GM18858 (cell line): ENCODE data around the gene IL21R.
"Not testable (repeated sequence)": the region's sequence is repeated elsewhere in the genome, so short reads cannot be mapped to it uniquely, and the experiment has no call there.

Experiments
- ATAC-seq: cut with Tn5 transposase; IDR thresholded peaks from one replicate; pipeline ENCODE4 v1.9.1; 2021; ENCODE audit not compliant: unreplicated experiment

The IL21R gene

DNA sequence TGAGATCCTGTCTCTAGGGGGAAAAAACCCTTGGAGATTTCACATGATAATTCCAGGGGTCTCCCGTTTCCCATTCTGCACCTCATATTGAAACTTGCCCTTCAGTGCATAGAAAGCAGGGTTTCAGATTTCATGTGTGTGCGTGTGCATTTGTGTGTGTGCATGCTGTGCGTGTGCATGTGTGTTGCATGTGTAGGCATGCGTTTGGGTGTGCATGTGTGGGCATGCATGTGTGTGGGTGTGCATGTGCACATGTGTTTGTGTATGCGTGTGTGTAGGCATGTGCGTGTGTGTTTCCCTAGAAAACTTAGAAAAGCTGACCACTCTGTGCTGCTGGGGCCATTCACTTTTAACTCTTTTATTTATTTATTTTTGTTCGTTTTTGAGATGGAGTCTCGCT, 40.0 kb downstream of the IL21R start:
- no peak for ATAC-seq

DNA sequence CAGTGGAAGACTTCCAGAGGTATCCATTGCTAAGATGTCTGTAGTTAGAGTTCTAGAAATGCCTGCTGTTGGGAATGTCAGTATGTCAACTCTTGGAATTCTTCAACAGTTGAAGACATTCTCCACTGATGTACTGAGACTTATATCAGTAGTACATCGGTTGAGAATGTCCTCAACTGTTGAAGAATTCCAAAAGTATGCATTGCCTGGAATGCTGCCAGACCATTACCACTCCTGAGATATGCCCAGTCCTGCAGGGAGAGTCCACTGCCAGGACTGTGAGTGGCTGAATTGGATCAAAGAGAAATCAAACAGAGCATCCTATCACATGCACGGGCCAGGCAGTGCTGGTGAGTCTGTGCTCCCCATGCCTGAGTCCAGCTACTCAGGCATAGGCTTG, 42.0 kb downstream of the IL21R start:
- ATAC-seq = no peak

DNA sequence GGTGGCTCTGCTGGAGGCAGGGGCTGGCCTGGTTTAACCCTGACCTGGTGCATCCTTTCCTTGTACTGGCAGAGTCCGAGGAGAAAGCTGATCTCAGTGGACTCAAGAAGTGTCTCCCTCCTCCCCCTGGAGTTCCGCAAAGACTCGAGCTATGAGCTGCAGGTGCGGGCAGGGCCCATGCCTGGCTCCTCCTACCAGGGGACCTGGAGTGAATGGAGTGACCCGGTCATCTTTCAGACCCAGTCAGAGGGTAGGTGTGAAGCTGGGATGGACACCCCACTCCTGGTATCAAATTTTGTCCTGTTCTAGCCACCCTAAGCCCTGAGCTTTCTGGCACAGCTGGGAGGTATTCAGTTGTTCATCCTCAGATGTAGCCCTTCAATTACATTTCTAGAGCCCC, 42.5 kb downstream of the IL21R start:
- no peak for ATAC-seq

DNA sequence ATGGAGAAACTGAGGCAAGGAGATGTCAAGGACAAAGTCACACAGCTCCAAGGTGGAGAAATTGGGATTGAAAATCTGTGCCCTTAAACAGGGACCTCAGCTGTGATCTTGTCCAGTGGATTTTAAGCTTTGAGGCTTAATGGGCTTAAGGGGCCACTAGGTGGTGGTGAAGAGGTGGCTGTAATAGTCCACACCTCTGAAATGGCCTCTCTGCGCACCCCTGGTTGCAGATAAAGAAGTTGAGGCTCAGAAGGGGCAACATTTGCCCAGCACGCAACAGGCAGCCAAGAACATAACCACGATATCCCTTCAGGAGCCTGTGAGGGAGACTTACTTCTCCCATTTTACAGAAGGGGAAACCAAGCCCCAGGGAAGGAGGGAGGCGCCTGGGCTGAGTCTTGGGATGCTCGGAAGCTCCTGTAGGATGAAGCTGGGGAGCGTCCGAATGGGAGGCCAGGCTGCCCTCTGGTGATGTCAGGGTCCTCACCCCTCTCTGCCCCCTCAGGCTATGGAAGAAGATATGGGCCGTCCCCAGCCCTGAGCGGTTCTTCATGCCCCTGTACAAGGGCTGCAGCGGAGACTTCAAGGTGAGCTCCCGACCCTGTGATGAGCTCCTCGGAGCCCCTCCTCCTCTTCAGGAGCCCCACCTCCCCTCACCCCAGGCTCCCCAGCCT, 43.7 kb downstream of the IL21R start:
- no peak for ATAC-seq

DNA sequence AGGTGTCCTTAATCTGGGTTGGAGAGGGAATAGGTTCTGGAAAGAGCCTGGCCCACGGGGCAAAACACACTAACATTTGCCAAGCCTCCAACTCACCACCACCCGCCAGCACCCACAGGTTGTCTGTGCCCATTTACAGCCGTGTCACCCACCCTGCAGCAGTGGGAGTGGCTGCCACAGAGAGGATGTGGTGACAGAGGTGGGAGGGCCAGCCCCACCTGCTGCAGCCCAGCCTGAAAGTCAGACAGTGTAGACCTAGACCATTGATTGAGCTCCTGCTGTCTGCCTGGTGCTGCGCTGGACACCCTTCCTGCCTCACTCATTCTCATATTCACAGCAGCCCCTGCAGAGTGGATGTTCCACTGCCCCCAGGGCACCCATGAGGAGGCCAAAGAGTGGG, 44.7 kb downstream of the IL21R start:
- no peak for ATAC-seq

DNA sequence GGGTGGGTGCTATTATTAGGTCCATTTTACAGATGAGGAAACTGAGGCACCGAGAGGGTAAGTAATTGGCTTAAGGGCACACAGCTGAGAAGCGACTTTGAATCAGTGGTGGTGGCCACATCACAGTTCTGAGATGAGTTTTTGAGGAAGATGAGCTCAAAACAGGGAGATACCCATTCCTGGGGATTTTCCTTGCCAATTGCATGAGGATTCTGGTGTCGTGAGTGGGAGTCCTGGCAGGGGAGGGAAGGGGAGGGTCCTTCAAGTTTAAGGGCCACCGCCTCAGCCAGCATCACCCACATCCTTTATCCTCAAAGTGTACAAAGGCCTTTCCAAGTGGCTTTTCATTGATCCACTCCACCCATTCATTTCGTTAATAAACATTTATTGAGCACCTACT, 45.3 kb downstream of the IL21R start:
- no peak for ATAC-seq

DNA sequence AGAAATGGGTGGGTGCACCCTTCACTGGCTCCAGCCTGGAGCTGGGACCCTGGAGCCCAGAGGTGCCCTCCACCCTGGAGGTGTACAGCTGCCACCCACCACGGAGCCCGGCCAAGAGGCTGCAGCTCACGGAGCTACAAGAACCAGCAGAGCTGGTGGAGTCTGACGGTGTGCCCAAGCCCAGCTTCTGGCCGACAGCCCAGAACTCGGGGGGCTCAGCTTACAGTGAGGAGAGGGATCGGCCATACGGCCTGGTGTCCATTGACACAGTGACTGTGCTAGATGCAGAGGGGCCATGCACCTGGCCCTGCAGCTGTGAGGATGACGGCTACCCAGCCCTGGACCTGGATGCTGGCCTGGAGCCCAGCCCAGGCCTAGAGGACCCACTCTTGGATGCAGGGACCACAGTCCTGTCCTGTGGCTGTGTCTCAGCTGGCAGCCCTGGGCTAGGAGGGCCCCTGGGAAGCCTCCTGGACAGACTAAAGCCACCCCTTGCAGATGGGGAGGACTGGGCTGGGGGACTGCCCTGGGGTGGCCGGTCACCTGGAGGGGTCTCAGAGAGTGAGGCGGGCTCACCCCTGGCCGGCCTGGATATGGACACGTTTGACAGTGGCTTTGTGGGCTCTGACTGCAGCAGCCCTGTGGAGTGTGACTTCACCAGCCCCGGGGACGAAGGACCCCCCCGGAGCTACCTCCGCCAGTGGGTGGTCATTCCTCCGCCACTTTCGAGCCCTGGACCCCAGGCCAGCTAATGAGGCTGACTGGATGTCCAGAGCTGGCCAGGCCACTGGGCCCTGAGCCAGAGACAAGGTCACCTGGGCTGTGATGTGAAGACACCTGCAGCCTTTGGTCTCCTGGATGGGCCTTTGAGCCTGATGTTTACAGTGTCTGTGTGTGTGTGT, 46.8 kb downstream of the IL21R start:
- no peak for ATAC-seq

DNA sequence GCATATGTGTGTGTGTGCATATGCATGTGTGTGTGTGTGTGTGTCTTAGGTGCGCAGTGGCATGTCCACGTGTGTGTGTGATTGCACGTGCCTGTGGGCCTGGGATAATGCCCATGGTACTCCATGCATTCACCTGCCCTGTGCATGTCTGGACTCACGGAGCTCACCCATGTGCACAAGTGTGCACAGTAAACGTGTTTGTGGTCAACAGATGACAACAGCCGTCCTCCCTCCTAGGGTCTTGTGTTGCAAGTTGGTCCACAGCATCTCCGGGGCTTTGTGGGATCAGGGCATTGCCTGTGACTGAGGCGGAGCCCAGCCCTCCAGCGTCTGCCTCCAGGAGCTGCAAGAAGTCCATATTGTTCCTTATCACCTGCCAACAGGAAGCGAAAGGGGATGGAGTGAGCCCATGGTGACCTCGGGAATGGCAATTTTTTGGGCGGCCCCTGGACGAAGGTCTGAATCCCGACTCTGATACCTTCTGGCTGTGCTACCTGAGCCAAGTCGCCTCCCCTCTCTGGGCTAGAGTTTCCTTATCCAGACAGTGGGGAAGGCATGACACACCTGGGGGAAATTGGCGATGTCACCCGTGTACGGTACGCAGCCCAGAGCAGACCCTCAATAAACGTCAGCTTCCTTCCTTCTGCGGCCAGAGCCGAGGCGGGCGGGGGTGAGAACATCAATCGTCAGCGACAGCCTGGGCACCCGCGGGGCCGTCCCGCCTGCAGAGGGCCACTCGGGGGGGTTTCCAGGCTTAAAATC, 47.6 kb downstream of the IL21R start:
- peak; percentile 29 for ATAC-seq

DNA sequence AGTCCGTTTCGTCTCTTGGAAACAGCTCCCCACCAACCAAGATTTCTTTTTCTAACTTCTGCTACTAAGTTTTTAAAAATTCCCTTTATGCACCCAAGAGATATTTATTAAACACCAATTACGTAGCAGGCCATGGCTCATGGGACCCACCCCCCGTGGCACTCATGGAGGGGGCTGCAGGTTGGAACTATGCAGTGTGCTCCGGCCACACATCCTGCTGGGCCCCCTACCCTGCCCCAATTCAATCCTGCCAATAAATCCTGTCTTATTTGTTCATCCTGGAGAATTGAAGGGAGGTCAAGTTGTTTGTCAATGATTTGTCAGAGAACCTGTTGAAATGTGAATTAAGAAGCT, 48.2 kb downstream of the IL21R start:
- ATAC-seq = peak; percentile 18

DNA sequence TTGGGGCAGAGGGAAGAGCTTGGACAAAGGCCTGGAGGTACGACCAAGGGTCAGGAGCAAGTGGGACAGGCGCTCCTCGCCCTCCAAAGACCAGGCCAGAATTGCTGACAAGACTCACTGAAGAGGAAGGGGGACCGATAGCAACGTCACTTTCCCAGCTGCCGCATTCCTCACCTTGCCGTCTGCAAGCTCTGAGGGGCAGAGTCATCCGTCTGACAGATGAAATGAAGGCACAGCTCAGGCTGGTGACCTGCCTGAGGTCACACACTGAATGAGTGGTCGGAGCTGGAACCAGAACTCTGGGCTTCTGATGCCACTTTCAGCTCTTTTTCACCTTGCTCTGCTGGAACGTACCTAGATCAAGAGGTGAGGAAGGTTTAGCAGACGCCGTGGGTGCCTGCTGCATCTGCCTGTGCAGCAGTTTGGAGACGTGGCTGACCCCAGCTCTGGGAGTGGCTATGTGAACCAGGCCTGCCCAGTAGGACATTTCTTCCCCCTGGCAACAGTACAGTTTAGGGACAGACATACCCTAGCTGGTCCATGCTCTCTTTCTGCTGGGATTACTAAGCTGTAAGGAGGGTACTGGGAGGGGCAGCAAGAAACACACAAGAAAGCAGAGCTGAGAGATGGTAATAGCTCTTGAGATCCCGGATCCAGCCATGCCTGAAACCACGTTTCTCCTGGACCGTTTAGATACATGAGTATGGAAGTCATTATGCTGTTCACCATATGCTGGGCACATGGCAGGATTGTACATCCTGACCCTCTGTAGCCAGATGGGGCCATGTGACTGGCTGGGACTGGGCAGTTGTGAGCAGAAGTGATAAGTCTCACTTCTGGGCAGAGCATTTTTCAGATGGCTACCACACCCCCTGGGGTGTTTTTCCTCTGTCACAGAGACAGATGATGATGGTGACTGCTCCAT, 50.9 kb downstream of the IL21R start:
- ATAC-seq = no peak

DNA sequence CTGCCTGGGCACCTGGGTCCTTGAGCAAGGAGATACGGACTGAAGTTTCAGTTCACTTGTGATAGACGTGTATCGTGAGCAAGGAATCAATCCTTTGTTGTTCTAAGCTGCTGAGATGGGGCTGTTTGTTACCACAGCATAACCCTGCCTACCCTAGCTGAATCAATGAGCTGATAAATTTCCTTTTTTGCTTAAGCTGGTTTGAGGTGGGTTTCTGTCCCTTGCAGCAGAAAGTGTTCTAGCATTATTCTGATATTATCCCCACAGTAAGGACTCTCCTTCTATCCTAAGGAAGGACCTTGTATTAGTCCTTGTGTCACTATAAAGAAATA, 51.5 kb downstream of the IL21R start:
- ATAC-seq = no peak

DNA sequence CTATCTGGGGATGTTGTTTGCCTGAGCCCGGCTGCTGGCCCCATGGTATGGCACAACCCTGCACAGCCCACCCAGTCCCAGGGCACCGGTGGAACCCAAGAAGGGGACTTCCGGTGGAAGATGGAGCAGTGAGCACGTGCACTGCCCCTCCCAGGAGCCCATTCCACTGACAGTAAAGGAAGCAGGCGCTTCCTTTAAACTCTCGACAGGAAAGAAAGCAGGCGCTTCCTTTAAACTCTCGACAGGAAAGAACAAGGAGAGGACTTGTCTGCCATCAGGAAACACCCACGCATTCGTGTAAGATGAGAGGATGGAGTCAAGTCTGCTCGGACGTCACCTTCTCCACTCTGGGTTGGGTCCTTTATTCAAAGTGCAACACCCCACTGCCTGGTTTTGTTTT, 53.7 kb downstream of the IL21R start:
- no peak for ATAC-seq

DNA sequence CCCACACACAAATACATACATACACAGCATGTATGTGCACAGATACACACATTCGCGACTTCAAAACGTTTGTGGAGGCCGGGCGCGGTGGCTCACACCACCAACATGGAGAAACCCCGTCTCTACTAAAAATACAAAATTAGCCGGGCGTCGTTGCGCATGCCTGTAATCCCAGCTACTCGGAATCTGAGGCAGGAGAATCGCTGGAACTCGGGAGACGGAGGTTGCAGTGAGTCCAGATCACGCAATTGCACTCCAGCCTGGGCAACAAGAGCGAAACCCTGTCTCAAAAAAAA, 55.6 kb downstream of the IL21R start:
- not testable (repeated sequence) for ATAC-seq

DNA sequence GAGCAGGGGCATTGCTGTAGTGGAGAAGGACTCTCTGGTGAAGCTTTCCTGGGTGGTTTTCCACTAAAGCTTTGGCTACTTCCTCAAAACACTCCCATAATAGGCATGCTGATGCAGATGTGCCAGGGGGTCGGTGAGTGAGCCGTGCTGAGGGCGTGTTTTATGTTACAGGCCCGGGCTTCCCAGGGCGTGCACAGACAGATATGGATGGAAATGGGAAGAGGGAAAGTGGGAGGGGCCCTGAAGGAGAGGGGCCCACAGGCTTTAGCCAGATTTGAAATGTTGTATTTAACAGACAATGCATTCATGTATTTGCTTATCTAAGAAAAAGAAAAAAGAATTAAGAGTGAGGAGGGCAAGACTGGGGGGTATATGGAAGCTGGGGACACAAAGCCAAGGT, 56.3 kb downstream of the IL21R start:
- ATAC-seq = no peak

DNA sequence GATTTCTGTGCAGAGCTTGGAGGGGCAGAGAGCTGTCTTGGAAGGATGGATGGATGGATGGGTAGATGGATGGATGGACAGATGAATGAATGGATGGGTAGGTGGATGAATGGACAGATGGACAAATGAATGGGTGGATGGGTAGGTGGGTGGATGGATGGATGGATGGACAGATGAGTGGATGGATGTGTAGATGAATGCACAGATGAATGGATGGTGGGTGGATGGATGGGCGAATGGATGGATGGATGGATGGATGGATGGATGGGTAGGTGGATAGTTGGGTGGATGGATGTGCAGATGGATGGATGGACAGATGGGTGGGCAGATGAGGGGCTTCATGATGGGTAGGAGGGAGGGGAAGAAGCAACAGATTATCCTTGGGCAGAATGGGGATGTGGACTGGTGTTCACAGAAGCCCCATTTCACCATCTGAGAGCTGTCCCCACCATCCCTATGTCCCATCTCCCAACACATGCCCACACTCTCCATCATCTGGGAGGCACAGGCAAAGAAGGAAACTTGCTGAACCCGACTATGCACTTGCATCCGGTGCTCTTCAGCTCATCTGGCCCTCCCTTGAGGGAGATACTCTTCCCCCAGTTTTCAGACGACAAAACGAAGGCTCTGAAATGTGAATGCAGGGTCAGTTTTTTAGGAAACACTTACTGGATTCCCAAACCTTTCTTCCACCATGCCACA, 57.2 kb downstream of the IL21R start:
- ATAC-seq = no peak

DNA sequence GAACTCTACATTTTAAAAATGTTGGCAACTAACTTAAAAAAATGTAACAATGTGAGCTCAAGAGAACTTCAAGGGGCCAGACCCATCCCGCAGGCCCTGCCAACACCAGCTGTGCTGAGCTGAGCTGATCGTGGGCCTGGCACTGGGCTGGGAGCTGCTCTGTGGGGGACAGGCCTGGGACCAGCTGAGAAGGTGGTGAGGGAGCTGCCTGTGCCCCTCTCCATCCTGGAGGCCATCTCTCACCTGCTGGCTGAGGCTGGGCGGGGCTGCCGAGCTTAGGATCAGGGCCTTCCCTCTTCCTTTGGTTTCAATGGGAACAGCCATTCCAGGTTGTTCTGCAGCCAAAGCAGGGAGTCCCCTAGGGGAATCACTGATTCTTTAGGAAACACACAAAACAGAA, 58.2 kb downstream of the IL21R start:
- no peak for ATAC-seq

DNA sequence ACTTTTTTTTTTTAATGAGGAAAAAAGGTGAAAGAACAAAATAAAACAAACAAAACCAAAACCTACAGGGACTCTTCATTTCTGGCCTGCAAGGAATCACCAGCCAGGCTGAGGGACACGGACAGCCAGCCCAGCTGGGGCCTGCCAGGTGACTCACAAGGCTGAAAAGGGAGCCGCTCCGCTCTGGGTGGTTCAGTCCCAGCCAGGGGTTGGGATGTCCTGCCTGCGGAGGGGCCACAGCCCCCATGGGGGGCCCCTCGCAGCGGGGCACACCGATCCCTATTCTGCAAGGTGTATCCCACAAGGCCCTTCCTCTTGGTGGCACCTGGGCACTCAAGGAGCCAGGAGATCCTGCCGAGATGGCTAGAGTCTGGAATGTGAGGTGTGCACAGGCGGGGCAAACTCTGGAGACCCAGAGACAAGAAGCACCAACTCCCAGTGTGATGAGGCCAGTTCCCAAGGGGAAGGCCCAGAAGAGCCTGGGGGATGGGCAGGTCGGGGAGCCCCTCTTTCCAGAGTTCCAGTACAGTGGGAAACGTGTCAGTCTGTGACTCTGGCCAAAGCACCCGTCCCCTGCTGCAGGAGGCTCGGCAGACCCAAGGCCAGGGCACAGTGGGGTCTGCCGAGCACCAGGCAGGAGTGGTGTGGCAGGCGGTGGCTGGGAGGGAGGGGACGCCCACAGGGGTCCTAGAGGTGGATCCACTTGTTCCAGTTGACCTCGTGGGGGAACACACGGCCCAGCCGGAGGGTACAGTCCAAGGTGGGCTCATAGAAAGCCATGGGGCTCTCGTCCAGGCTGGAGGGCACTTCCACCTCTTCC, 58.9 kb downstream of the IL21R start:
- ATAC-seq = no peak

DNA sequence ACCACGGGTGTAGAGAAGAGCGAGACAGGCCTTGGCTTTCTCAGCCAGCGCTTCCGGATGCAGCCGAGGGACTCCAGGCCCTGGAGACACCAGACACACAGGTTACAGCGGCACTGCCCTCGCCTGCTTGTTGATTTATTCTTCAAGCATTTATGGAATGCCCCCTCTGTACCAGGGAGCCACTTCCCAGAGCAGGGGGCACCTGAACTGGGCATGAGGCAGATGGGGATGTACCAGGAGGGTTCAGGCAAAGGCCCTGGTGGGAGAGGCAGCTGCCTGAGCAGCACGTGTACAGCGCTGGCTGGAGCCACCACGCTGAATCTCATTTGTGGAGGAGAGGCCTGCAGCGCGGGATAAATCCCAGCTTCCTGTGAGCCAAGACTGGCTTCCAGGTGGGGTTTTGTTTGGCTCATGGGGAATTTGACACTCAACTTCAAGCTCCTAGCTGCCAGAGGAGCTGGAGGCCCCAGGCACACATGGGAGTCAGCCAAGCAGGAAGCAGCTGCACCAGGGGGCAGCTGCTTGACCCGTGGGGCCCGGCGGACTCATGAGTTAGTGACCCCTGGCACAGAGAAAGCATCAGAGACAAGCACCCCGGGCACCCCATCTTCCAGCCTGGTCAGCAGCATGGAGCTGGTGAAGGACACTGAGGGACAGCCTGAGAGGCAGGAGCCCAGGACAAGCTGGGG, 59.7 kb downstream of the IL21R start:
- ATAC-seq = no peak

DNA sequence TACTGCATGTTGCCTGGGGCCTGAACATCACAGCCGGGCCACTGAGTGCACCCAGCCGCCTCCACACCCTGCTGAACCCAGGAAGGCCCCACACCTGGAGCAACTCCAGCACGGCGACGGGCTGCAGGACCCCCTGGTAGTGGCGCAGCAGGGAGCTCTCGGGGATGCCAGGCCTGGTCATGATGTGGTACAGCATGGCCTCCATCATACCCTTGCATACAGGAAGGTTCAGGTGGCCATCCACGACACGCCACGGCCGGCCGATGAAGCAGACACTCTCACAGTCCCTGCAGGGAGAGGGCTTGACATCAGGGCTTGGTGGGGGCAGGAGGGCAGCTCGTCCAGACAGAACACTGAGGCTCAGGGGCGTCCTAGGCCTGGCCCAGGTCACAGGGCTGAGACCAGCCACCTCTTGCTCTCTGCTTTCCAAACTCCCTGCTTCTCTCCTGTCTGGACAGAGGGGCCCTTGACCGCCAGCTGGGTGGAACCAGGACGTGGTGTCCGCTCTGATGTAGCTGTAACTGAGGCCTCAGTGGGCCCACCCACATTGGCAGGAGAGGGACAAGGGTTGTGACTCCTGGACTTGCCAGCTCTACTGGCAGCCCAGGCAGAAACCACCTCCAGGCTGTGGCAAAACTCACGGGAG, 60.3 kb downstream of the IL21R start:
- ATAC-seq = no peak
